T-helper 1 cell treated with Interleukin-12 subunit alpha and Interleukin-12 subunit beta and Interleukin-4 antibody, amounts not matched to agents 30 μg/mL and 1 μg/mL, for 36 hours (primary cell): ENCODE data around the gene CERKL.

ENCODE experiments used
- H3K27ac Mint-ChIP-seq: one replicate; pipeline ENCODE4 v1.8.0; 2021; ENCODE audit warnings: mild to moderate bottlenecking, mixed read lengths
- H3K27me3 Mint-ChIP-seq: one replicate; pipeline ENCODE4 v1.8.0; 2021; ENCODE audit warnings: low read depth, mixed read lengths
- H3K36me3 Mint-ChIP-seq: one replicate; pipeline ENCODE4 v1.8.0; 2021; ENCODE audit warnings: low read depth, mixed read lengths
- H3K4me1 Mint-ChIP-seq: one replicate; pipeline ENCODE4 v1.8.0; 2021; ENCODE audit warnings: low read depth, mixed read lengths
- H3K4me3 Mint-ChIP-seq: one replicate; pipeline ENCODE4 v1.8.0; 2021; ENCODE audit warnings: mild to moderate bottlenecking, moderate library complexity, mixed read lengths
- H3K9me3 Mint-ChIP-seq: one replicate; pipeline ENCODE4 v1.8.0; 2021; ENCODE audit warnings: mixed read lengths

Gene CERKL

GRCh38 chr2:181626671-181627070, 30.2 kb downstream of the CERKL start:
- H3K36me3 Mint-ChIP-seq: no peaks in the 10 kb centered on the region
- H3K27me3 Mint-ChIP-seq: peaks cover 57% of the 10 kb centered on the region
- no peak overlapping the region for H3K27ac Mint-ChIP-seq
- H3K9me3 Mint-ChIP-seq: no peaks in the 10 kb centered on the region
- no peaks in the 10 kb centered on the region for H3K4me1 Mint-ChIP-seq
- no peak overlapping the region for H3K4me3 Mint-ChIP-seq

- Mint-ChIP-seq H3K27ac (no peak overlapping the region), H3K36me3 (no peaks in the 10 kb centered on the region), H3K9me3 (no peaks in the 10 kb centered on the region), H3K4me3 (no peak overlapping the region), H3K4me1 (no peaks in the 10 kb centered on the region), H3K27me3 (peaks cover 50% of the 10 kb centered on the region)
Measured at GRCh38 chr2:181623159-181623558, 33.7 kb downstream of the CERKL start.

GRCh38 chr2:181621779-181622490, 35.0 kb downstream of the CERKL start:
- no peak overlapping the region for H3K27ac Mint-ChIP-seq
- no peaks in the 10 kb centered on the region for H3K9me3 Mint-ChIP-seq
- H3K36me3 Mint-ChIP-seq: no peaks in the 10 kb centered on the region
- H3K27me3 Mint-ChIP-seq: peaks cover 43% of the 10 kb centered on the region
- H3K4me1 Mint-ChIP-seq: no peaks in the 10 kb centered on the region
- H3K4me3 Mint-ChIP-seq: no peak overlapping the region

GRCh38 chr2:181619516-181619915, 37.4 kb downstream of the CERKL start:
- Mint-ChIP-seq H3K9me3 (no peaks in the 10 kb centered on the region), H3K27ac (no peak overlapping the region), H3K4me3 (no peak overlapping the region), H3K4me1 (no peaks in the 10 kb centered on the region), H3K36me3 (no peaks in the 10 kb centered on the region), H3K27me3 (peaks cover 32% of the 10 kb centered on the region)

GRCh38 chr2:181616715-181617114, 40.2 kb downstream of the CERKL start:
- no peak overlapping the region for H3K4me3 Mint-ChIP-seq
- no peaks in the 10 kb centered on the region for H3K4me1 Mint-ChIP-seq
- H3K27ac Mint-ChIP-seq: no peak overlapping the region
- no peaks in the 10 kb centered on the region for H3K9me3 Mint-ChIP-seq
- no peaks in the 10 kb centered on the region for H3K36me3 Mint-ChIP-seq
- peaks cover 28% of the 10 kb centered on the region for H3K27me3 Mint-ChIP-seq

GRCh38 chr2:181614874-181615638, 41.8 kb downstream of the CERKL start:
- H3K4me1 Mint-ChIP-seq: no peaks in the 10 kb centered on the region
- H3K27ac Mint-ChIP-seq: no peak overlapping the region
- H3K36me3 Mint-ChIP-seq: no peaks in the 10 kb centered on the region
- H3K27me3 Mint-ChIP-seq: peaks cover 22% of the 10 kb centered on the region
- H3K4me3 Mint-ChIP-seq: no peak overlapping the region
- H3K9me3 Mint-ChIP-seq: no peaks in the 10 kb centered on the region

- no peak overlapping the region for H3K4me3 Mint-ChIP-seq
- no peaks in the 10 kb centered on the region for H3K36me3 Mint-ChIP-seq
- peaks cover 6% of the 10 kb centered on the region for H3K4me1 Mint-ChIP-seq
- H3K27me3 Mint-ChIP-seq: peaks cover 18% of the 10 kb centered on the region
- no peak overlapping the region for H3K27ac Mint-ChIP-seq
- no peaks in the 10 kb centered on the region for H3K9me3 Mint-ChIP-seq
Measured at GRCh38 chr2:181613241-181613640, 43.7 kb downstream of the CERKL start.

GRCh38 chr2:181607629-181608590, 49.0 kb downstream of the CERKL start:
- peaks cover 19% of the 10 kb centered on the region for H3K9me3 Mint-ChIP-seq
- H3K27ac Mint-ChIP-seq: no peak overlapping the region
- peaks cover 10% of the 10 kb centered on the region for H3K4me1 Mint-ChIP-seq
- H3K4me3 Mint-ChIP-seq: no peak overlapping the region
- peaks cover 3% of the 10 kb centered on the region for H3K36me3 Mint-ChIP-seq
- peaks cover 8% of the 10 kb centered on the region for H3K27me3 Mint-ChIP-seq

GRCh38 chr2:181605889-181606837, 50.7 kb downstream of the CERKL start:
- Mint-ChIP-seq H3K36me3 (peaks cover 3% of the 10 kb centered on the region), H3K4me1 (peaks cover 10% of the 10 kb centered on the region), H3K27ac (no peak overlapping the region), H3K4me3 (no peak overlapping the region), H3K27me3 (no peaks in the 10 kb centered on the region), H3K9me3 (peaks cover 19% of the 10 kb centered on the region)

GRCh38 chr2:181602017-181602416, 54.9 kb downstream of the CERKL start:
- Mint-ChIP-seq H3K4me1 (no peaks in the 10 kb centered on the region), H3K27ac (no peak overlapping the region), H3K27me3 (peaks cover 12% of the 10 kb centered on the region), H3K36me3 (peaks cover 3% of the 10 kb centered on the region), H3K9me3 (peaks cover 19% of the 10 kb centered on the region), H3K4me3 (no peak overlapping the region)

GRCh38 chr2:181596556-181596955, 60.3 kb downstream of the CERKL start:
- H3K27ac Mint-ChIP-seq: no peak overlapping the region
- no peaks in the 10 kb centered on the region for H3K9me3 Mint-ChIP-seq
- no peak overlapping the region for H3K4me3 Mint-ChIP-seq
- H3K36me3 Mint-ChIP-seq: no peaks in the 10 kb centered on the region
- peaks cover 29% of the 10 kb centered on the region for H3K27me3 Mint-ChIP-seq
- no peaks in the 10 kb centered on the region for H3K4me1 Mint-ChIP-seq

- Mint-ChIP-seq H3K27ac (no peak overlapping the region), H3K4me1 (no peaks in the 10 kb centered on the region), H3K4me3 (no peak overlapping the region), H3K9me3 (no peaks in the 10 kb centered on the region), H3K27me3 (peaks cover 23% of the 10 kb centered on the region), H3K36me3 (no peaks in the 10 kb centered on the region)
Measured at GRCh38 chr2:181594322-181594721, 62.6 kb downstream of the CERKL start.

- H3K36me3 Mint-ChIP-seq: no peaks in the 10 kb centered on the region
- H3K9me3 Mint-ChIP-seq: no peaks in the 10 kb centered on the region
- H3K27me3 Mint-ChIP-seq: peaks cover 38% of the 10 kb centered on the region
- H3K27ac Mint-ChIP-seq: no peak overlapping the region
- H3K4me1 Mint-ChIP-seq: peaks cover 14% of the 10 kb centered on the region
- no peak overlapping the region for H3K4me3 Mint-ChIP-seq
Measured at GRCh38 chr2:181589779-181590178, 67.1 kb downstream of the CERKL start.
